HEK293T (cell line): ENCODE data around the gene URAD.
"Not testable (repeated sequence)": the region's sequence is repeated elsewhere in the genome, so short reads cannot be mapped to it uniquely, and the experiment has no call there.

Source experiments
- CTCF ChIA-PET: fragments of 350-600 bp; formaldehyde crosslinking; extraction: SDS; loops from one replicate; lab custom pipeline; 2021; ENCODE audit warnings: antibody characterized with exemption, inconsistent platforms; lab: Yijun Ruan, JAX
- POLR2A ChIA-PET: fragments of 350-600 bp; formaldehyde crosslinking; extraction: SDS; loops from one replicate; lab custom pipeline; 2020; ENCODE audit warnings: antibody characterized with exemption, inconsistent platforms; lab: Yijun Ruan, JAX
- DNase-seq: peaks from one replicate; pipeline ENCODE4 v3.0.0; 2012; ENCODE audit warnings: mixed read lengths; ENCODE audit errors: extremely low spot score
- ARNT ChIP-seq: fragments of 450-650 bp; IDR thresholded peaks from 2 replicates; pipeline ENCODE4 v1.6.1; 2017; ENCODE audit warnings: mild to moderate bottlenecking
- BHLHE40 ChIP-seq: fragments of 450-650 bp; IDR thresholded peaks from 2 replicates; pipeline ENCODE4 v1.6.1; 2016; ENCODE audit warnings: mild to moderate bottlenecking, moderate library complexity, borderline replicate concordance
- CTBP1 ChIP-seq: fragments of 450-650 bp; IDR thresholded peaks from 2 replicates; pipeline ENCODE4 v1.6.1; 2016; ENCODE audit warnings: borderline replicate concordance
- ELF4 ChIP-seq: fragments of 450-650 bp; IDR thresholded peaks from 2 replicates; pipeline ENCODE4 v1.6.1; 2017; ENCODE audit warnings: antibody characterized with exemption
- FOXA1 ChIP-seq: fragments of 450-650 bp; IDR thresholded peaks from 2 replicates; pipeline ENCODE4 v1.6.1; 2016; ENCODE audit warnings: mild to moderate bottlenecking
- FOXK2 ChIP-seq: fragments of 450-650 bp; IDR thresholded peaks from 2 replicates; pipeline ENCODE4 v1.6.1; 2016; ENCODE audit warnings: mild to moderate bottlenecking
- FOXM1 ChIP-seq: fragments of 450-650 bp; IDR thresholded peaks from 2 replicates; pipeline ENCODE4 v1.6.1; 2017; ENCODE audit warnings: mild to moderate bottlenecking, borderline replicate concordance
- HDGF ChIP-seq: fragments of 450-650 bp; IDR thresholded peaks from 2 replicates; pipeline ENCODE4 v1.6.1; 2017; ENCODE audit warnings: antibody characterized with exemption, borderline replicate concordance
- L3MBTL2 ChIP-seq: fragments of 450-650 bp; conservative IDR thresholded peaks from 2 replicates; pipeline ENCODE4 v1.6.1; 2016; ENCODE audit warnings: mild to moderate bottlenecking
- LEF1 ChIP-seq: fragments of 450-650 bp; IDR thresholded peaks from 2 replicates; pipeline ENCODE4 v1.6.1; 2017; ENCODE audit warnings: mild to moderate bottlenecking, borderline replicate concordance
- NFRKB ChIP-seq: fragments of 450-650 bp; IDR thresholded peaks from 2 replicates; pipeline ENCODE4 v1.6.1; 2016; ENCODE audit warnings: mild to moderate bottlenecking, moderate library complexity
- PKNOX1 ChIP-seq: fragments of 450-650 bp; IDR thresholded peaks from 2 replicates; pipeline ENCODE4 v1.6.1; 2016
- SP1 ChIP-seq: fragments of 450-650 bp; IDR thresholded peaks from 2 replicates; pipeline ENCODE4 v1.6.1; 2017
- SUZ12 ChIP-seq: fragments of 450-650 bp; IDR thresholded peaks from 2 replicates; pipeline ENCODE4 v1.6.1; 2016; ENCODE audit warnings: mild to moderate bottlenecking
- TARDBP ChIP-seq: fragments of 450-650 bp; IDR thresholded peaks from 2 replicates; pipeline ENCODE4 v1.6.1; 2016
- ZNF384 ChIP-seq: fragments of 450-650 bp; IDR thresholded peaks from 2 replicates; pipeline ENCODE4 v1.6.1; 2016

Gene URAD

DNA sequence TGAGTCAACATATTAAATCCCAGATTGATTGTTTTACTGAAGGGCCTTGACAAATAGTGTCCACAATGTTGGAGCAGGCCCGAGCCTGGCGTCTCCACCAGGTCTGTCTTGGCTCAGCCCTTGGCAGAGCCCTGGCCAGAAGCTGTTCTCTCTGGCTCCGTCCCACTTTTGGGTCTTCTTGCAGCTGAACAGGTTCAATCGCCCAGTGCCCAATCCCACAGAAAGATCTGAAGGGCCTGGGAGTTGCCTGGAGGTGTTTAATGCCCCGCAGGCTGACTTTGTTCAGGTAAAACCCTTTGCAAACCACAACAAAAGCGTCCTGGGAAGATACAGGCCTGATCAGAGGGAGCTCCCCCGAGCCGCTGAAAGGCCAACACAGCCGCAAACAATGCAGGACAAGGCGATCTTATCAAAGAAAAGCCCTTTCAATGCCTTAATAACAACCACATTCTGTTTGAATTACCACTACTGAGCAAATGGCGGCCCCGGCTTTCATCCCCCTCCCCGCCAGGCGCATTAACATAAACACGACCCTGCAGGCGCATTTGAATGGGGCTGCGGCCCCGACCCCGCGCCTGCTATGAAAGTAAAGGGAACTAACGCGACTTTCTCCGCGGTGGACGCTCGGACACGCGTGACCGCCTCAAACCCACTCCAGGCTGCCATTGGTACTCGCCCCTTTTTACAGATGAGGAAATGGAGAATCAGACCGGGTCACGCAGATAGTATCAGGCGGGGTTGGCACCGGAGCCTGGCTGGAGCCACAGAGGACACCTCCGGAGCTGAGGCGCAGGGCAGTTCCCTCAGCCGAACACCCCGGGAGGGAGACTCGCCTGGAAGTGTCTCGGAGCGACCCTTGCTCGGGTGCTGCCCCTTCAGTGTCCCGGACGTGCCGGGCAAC is 22.5 kb downstream of the URAD start:
- no peak for TF ChIP-seq FOXA1
- no peak for TF ChIP-seq NFRKB
- no peak for TF ChIP-seq HDGF
- TF ChIP-seq CTBP1 = no peak
- TF ChIP-seq ELF4 = no peak
- TF ChIP-seq FOXK2 = no peak
- no peak for TF ChIP-seq ARNT
- TF ChIP-seq L3MBTL2 = no peak
- TF ChIP-seq SP1 = no peak
- no peak for TF ChIP-seq TARDBP
- TF ChIP-seq SUZ12 = no peak
- CTCF ChIA-PET = interaction anchor here (1.2 to 1.7 kb wide), 2 partner anchors 12 to 140 kb away, joined by 7 read pairs; no protein-coding TSS in a partner anchor
- no peak for DNase-seq

DNA sequence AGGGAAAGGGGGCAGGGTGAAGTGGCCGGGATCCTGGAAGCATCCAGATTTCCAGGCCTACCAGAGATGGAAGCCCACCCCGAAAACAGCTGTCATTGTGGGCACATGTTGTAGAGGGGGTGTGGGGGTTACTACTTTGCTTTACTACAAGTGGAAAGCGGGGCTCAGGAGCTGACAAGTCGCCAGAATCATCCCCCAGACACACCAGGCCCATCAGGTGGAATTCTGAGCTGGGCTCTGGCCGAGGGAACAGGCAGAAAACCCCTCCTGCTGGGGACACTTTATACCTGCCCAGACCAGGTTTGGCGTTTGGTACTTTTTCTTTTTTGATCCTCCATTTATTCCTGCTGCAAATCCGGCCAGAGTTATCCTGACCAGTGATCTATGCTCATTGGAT is 23.2 kb downstream of the URAD start:
- TF ChIP-seq LEF1 (no peak), HDGF (no peak), CTBP1 (no peak), ELF4 (no peak), SUZ12 (no peak), BHLHE40 (no peak), FOXA1 (no peak), FOXM1 (no peak), NFRKB (no peak), ZNF384 (no peak), ARNT (no peak), TARDBP (no peak), SP1 (no peak)
- no peak for DNase-seq
- ChIA-PET CTCF (interaction anchor here (0.9 to 1.7 kb wide), 3 partner anchors 12 to 139 kb away, joined by 3 to 7 read pairs (median 7); no protein-coding TSS in a partner anchor), POLR2A (interaction anchor here (1.3 kb wide), 1 partner anchor 10 kb away, joined by 3 read pairs; no protein-coding TSS in a partner anchor)

More for the DNA sequence above, 22.5 kb downstream of the URAD start:
- POLR2A ChIA-PET = interaction anchor here (1.3 kb wide), 1 partner anchor 10 kb away, joined by 3 read pairs; no protein-coding TSS in a partner anchor

DNA sequence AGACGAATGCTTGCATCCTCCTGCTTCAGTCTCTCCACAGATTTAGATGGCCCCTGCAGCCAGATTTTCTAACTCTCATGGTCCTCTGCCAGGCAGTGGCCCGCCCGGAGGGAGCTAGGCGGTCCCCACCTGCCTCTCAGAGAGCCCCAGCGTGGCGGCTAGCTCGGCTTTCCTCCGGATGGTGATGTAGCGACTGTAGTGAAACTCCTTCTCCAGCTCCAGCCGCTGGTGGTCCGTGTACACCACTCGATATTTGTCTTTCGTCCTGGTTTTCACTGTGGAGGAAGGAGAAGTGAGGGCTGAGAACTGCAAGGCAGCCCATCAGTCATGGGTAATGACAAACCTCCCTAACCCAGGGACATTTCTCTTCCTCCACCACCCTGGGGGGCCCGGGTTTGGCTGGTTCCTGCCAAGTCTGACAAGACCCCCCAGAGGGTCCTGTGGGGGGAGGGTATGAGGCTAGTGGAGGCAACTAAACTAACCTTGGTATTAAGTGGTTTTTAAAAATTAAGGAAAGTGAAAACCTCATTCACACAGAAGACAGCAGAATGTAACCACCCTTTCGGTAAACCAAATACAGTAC is 23.7 kb downstream of the URAD start:
- POLR2A ChIA-PET = interaction anchor here (0.5 to 1.3 kb wide), 2 partner anchors 9 to 994 kb away, joined by 3 read pairs; no protein-coding TSS in a partner anchor
- CTCF ChIA-PET = interaction anchor here (0.6 to 1.7 kb wide), 6 partner anchors 9 to 603 kb away, joined by 3 to 7 read pairs (median 3); no protein-coding TSS in a partner anchor
- TF ChIP-seq SUZ12 = no peak
- TF ChIP-seq ELF4 = no peak
- TF ChIP-seq TARDBP = no peak
- no peak for TF ChIP-seq ZNF384
- TF ChIP-seq BHLHE40 = no peak
- no peak for TF ChIP-seq LEF1
- TF ChIP-seq FOXM1 = no peak
- no peak for TF ChIP-seq SP1
- no peak for TF ChIP-seq NFRKB
- no peak for TF ChIP-seq ARNT
- no peak for TF ChIP-seq CTBP1
- no peak for TF ChIP-seq FOXA1
- no peak for TF ChIP-seq L3MBTL2
- TF ChIP-seq HDGF = no peak
- TF ChIP-seq FOXK2 = no peak
- DNase-seq = no peak

DNA sequence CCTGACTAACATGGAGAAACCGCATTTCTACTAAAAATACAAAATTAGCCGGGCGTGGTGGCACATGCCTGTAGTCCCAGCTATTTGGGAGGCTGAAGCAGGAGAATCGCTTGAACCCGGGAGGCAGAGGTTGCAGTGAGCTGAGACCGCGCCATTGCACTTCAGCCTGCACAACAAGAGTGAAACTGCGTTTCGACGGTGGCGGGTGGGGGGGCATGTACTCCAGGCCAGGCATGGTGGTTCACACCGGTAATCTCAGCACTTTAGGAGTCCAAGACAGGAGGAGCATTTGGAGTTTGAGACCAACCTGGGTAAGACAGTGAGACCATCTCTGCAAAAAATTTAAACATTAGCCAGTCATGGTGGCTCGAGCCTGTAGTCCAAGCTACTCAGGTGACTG is 24.3 kb downstream of the URAD start:
- DNase-seq = not testable (repeated sequence)
- ChIA-PET POLR2A (interaction anchor here (0.5 kb wide), 1 partner anchor 993 kb away, joined by 3 read pairs; no protein-coding TSS in a partner anchor), CTCF (interaction anchor here (0.9 to 1.7 kb wide), 3 partner anchors 10 to 603 kb away, joined by 3 to 7 read pairs (median 3); no protein-coding TSS in a partner anchor)

GRCh38 chr13:27963491-27963890 is 25.0 kb downstream of the URAD start:
- no peak for DNase-seq
- ChIA-PET POLR2A (no interaction called here), CTCF (no interaction called here)
- no peak for TF ChIP-seq ARNT
- TF ChIP-seq SUZ12 = no peak
- TF ChIP-seq PKNOX1 = no peak
- no peak for TF ChIP-seq FOXK2
- no peak for TF ChIP-seq CTBP1
- no peak for TF ChIP-seq SP1
- TF ChIP-seq NFRKB = no peak
- TF ChIP-seq ZNF384 = no peak
- TF ChIP-seq ELF4 = no peak
- TF ChIP-seq LEF1 = no peak
- TF ChIP-seq TARDBP = no peak
- TF ChIP-seq L3MBTL2 = no peak
- no peak for TF ChIP-seq BHLHE40
- TF ChIP-seq HDGF = no peak
- no peak for TF ChIP-seq FOXM1
- TF ChIP-seq FOXA1 = no peak

- no peak for TF ChIP-seq L3MBTL2
- TF ChIP-seq LEF1 = no peak
- no peak for TF ChIP-seq HDGF
- no peak for TF ChIP-seq FOXA1
- no peak for TF ChIP-seq ELF4
- no peak for TF ChIP-seq NFRKB
- no peak for TF ChIP-seq FOXK2
- no peak for TF ChIP-seq TARDBP
- TF ChIP-seq SP1 = no peak
- ChIA-PET POLR2A (no interaction called here), CTCF (no interaction called here)
- DNase-seq = no peak
These were observed 25.5 kb downstream of the URAD start for GRCh38 chr13:27962982-27963381.
